Measurements from ENCODE around the gene FAF1. TPM values are rescaled to one million over a fixed set of nuclear protein-coding genes. Genes with fewer than 3 reads are reported as not detected.

Gene FAF1
- total and polyA plus RNA-seq, 4 donors: 8.6 to 45.0 (median 18.2) TPM

- 94% methylated on average over 3 of the region's 3 CpGs for WGBS
- no peak overlapping the region for H3K27ac ChIP-seq (ENCODE audit: low read depth in 1 of 2, low read length in 2 of 2)
- peaks cover 0 to 7% (median 2%) of the 10 kb centered on the region in 4 donors for H3K36me3 ChIP-seq (ENCODE audit: control insufficient read depth in 4 of 4, insufficient read depth in 3 of 4, low read depth in 1 of 4, low read length in 3 of 4)
- no peaks in the 10 kb centered on the region for H3K9me3 ChIP-seq (ENCODE audit: control insufficient read depth in 4 of 4, low read length in 3 of 4)
- no peak overlapping the region for H3K9ac ChIP-seq (ENCODE audit: low read depth in 1 of 2, low read length in 2 of 2)
- TF ChIP-seq ATF3 (IDR thresholded peaks at IDR 0.05) (no peak), EGR1 (IDR thresholded peaks at IDR 0.05; ENCODE audit: low read depth in 2 of 2) (no peak), MAX (IDR thresholded peaks at IDR 0.05) (no peak), HNF4G (IDR thresholded peaks at IDR 0.05) (no peak), RAD21 (IDR thresholded peaks at IDR 0.05) (no peak), NR2F2 (IDR thresholded peaks at IDR 0.05) (no peak), FOXA1 (IDR thresholded peaks at IDR 0.05) (no peak), FOXA2 (IDR thresholded peaks at IDR 0.05) (no peak), YY1 (IDR thresholded peaks at IDR 0.05) (no peak), ZBTB33 (IDR thresholded peaks at IDR 0.05) (no peak), HNF4A (conservative IDR thresholded peaks at IDR 0.05) (no peak), JUND (IDR thresholded peaks at IDR 0.05) (no peak), RXRA (IDR thresholded peaks at IDR 0.05) (no peak), GABPA (IDR thresholded peaks at IDR 0.05 in 1 of 2, conservative IDR thresholded peaks at IDR 0.05 in 1 of 2) (no peak), SP1 (IDR thresholded peaks at IDR 0.05) (no peak), REST (IDR thresholded peaks at IDR 0.05) (no peak)
- TF ChIP-seq, protein P1, sequence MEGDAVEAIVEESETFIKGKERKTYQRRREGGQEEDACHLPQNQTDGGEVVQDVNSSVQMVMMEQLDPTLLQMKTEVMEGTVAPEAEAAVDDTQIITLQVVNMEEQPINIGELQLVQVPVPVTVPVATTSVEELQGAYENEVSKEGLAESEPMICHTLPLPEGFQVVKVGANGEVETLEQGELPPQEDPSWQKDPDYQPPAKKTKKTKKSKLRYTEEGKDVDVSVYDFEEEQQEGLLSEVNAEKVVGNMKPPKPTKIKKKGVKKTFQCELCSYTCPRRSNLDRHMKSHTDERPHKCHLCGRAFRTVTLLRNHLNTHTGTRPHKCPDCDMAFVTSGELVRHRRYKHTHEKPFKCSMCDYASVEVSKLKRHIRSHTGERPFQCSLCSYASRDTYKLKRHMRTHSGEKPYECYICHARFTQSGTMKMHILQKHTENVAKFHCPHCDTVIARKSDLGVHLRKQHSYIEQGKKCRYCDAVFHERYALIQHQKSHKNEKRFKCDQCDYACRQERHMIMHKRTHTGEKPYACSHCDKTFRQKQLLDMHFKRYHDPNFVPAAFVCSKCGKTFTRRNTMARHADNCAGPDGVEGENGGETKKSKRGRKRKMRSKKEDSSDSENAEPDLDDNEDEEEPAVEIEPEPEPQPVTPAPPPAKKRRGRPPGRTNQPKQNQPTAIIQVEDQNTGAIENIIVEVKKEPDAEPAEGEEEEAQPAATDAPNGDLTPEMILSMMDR (IDR thresholded peaks at IDR 0.05; ENCODE audit: low read depth, low read length, missing input control): no peak
- DNase-seq (ENCODE audit: low spot score): no peak
- H3K27me3 ChIP-seq (ENCODE audit: control insufficient read depth in 4 of 4, insufficient read depth in 4 of 4, low read length in 3 of 4): no peaks in the 10 kb centered on the region
- no peak overlapping the region for H3K4me3 ChIP-seq (ENCODE audit: low read depth in 1 of 3, low read length in 3 of 3)
- no peaks in the 10 kb centered on the region for H3K4me1 ChIP-seq (ENCODE audit: control insufficient read depth in 4 of 4, insufficient read depth in 4 of 4, low read length in 3 of 4)
Measured at GRCh38 chr1:50582346-50582745, 377.7 kb downstream of the FAF1 start.

GRCh38 chr1:50570066-50570468 lies 390.0 kb downstream of the FAF1 start:
- no peak for DNase-seq (ENCODE audit: low spot score)
- 93% methylated on average over 7 of the region's 7 CpGs for WGBS
- H3K9ac ChIP-seq (ENCODE audit: low read depth in 1 of 2, low read length in 2 of 2): no peak overlapping the region
- H3K9me3 ChIP-seq (ENCODE audit: control insufficient read depth in 4 of 4, low read length in 3 of 4): no peaks in the 10 kb centered on the region
- H3K27ac ChIP-seq (ENCODE audit: low read depth in 1 of 2, low read length in 2 of 2): no peak overlapping the region
- peaks cover 2 to 15% (median 4%) of the 10 kb centered on the region in 4 donors for H3K36me3 ChIP-seq (ENCODE audit: control insufficient read depth in 4 of 4, insufficient read depth in 3 of 4, low read depth in 1 of 4, low read length in 3 of 4)
- no peaks in the 10 kb centered on the region for H3K4me1 ChIP-seq (ENCODE audit: control insufficient read depth in 4 of 4, insufficient read depth in 4 of 4, low read length in 3 of 4)
- H3K4me3 ChIP-seq (ENCODE audit: low read depth in 1 of 3, low read length in 3 of 3): no peak overlapping the region
- H3K27me3 ChIP-seq (ENCODE audit: control insufficient read depth in 4 of 4, insufficient read depth in 4 of 4, low read length in 3 of 4): no peaks in the 10 kb centered on the region
- TF ChIP-seq HNF4A (conservative IDR thresholded peaks at IDR 0.05) (no peak), RXRA (IDR thresholded peaks at IDR 0.05) (no peak), TAF1 (conservative IDR thresholded peaks at IDR 0.05) (no peak), SP1 (IDR thresholded peaks at IDR 0.05) (no peak), FOXA2 (IDR thresholded peaks at IDR 0.05) (no peak), ZBTB33 (IDR thresholded peaks at IDR 0.05) (no peak), FOXA1 (IDR thresholded peaks at IDR 0.05) (no peak), GABPA (IDR thresholded peaks at IDR 0.05 in 1 of 2, conservative IDR thresholded peaks at IDR 0.05 in 1 of 2) (no peak), JUND (IDR thresholded peaks at IDR 0.05) (no peak), ATF3 (IDR thresholded peaks at IDR 0.05) (no peak), YY1 (IDR thresholded peaks at IDR 0.05) (no peak), EGR1 (IDR thresholded peaks at IDR 0.05; ENCODE audit: low read depth in 2 of 2) (no peak), NR2F2 (IDR thresholded peaks at IDR 0.05) (no peak), HNF4G (IDR thresholded peaks at IDR 0.05) (no peak)
- TF ChIP-seq, protein P1 (IDR thresholded peaks at IDR 0.05; ENCODE audit: low read depth, low read length, missing input control): no peak

Data from liver (tissue), 9 donors.